ENCODE measurements around the gene SRCAP.
A peak's percentile ranks its signal among the peaks of the same experiment; 100 is the strongest.

Gene SRCAP

DNA sequence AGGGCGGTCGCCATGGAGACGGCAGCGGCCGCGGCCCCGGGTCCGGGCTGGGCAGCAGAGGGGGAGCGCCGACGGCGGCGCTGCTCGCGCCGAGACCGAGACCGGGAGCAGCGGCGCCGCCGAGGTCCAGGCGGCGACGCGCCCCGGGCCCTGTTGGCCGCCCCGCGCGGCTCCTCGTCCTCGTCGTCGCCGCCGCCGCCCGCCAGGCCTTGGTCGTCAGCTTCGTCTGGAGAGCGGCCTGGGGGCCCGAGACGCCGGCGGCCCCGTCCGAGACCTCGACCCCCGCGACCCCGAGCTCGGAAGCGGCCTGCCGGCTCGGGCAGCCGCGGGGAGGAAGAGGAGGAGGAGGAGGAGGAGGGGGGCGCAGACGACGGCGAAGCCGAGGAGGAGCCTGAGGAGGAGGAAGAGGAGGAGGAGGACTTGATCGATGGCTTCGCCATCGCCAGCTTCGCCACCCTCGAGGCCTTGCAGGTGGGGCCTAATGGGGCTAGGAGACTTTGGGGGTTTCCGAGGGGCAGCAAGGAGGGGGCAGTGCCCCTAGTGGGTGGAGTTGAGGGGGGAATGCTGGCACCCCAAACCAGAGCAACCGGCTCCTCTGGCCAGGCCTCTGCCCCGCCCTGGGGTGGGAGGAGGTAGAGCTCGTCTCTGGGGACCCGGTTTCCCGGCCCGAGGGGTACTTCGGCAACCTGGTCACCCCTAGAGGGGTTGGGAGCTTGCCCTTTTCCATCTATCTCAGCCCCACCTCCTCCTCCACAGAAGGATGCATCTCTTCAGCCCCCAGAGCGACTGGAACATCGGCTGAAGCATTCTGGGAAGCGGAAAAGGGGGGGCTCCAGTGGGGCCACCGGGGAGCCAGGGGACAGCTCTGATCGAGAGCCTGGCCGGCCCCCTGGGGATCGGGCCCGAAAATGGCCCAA, 39.2 kb upstream of the SRCAP start (continued):
- TF ChIP-seq, protein P1, sequence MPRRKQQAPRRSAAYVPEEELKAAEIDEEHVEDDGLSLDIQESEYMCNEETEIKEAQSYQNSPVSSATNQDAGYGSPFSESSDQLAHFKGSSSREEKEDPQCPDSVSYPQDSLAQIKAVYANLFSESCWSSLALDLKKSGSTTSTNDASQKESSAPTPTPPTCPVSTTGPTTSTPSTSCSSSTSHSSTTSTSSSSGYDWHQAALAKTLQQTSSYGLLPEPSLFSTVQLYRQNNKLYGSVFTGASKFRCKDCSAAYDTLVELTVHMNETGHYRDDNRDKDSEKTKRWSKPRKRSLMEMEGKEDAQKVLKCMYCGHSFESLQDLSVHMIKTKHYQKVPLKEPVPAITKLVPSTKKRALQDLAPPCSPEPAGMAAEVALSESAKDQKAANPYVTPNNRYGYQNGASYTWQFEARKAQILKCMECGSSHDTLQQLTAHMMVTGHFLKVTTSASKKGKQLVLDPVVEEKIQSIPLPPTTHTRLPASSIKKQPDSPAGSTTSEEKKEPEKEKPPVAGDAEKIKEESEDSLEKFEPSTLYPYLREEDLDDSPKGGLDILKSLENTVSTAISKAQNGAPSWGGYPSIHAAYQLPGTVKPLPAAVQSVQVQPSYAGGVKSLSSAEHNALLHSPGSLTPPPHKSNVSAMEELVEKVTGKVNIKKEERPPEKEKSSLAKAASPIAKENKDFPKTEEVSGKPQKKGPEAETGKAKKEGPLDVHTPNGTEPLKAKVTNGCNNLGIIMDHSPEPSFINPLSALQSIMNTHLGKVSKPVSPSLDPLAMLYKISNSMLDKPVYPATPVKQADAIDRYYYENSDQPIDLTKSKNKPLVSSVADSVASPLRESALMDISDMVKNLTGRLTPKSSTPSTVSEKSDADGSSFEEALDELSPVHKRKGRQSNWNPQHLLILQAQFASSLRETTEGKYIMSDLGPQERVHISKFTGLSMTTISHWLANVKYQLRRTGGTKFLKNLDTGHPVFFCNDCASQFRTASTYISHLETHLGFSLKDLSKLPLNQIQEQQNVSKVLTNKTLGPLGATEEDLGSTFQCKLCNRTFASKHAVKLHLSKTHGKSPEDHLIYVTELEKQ (tag by site-specific recombination; IDR thresholded peaks at IDR 0.05; ENCODE audit: borderline replicate concordance), result no peak
- peak; percentile 39; the same call in 1 of the 2 replicates for TF ChIP-seq ZEB2 (tag by site-specific recombination; IDR thresholded peaks at IDR 0.05)
- TF ChIP-seq, protein P2, sequence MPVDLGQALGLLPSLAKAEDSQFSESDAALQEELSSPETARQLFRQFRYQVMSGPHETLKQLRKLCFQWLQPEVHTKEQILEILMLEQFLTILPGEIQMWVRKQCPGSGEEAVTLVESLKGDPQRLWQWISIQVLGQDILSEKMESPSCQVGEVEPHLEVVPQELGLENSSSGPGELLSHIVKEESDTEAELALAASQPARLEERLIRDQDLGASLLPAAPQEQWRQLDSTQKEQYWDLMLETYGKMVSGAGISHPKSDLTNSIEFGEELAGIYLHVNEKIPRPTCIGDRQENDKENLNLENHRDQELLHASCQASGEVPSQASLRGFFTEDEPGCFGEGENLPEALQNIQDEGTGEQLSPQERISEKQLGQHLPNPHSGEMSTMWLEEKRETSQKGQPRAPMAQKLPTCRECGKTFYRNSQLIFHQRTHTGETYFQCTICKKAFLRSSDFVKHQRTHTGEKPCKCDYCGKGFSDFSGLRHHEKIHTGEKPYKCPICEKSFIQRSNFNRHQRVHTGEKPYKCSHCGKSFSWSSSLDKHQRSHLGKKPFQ (tag by site-specific recombination; IDR thresholded peaks at IDR 0.05), result no peak
- TF ChIP-seq ZNF341 (tag by site-specific recombination; IDR thresholded peaks at IDR 0.05; ENCODE audit: low read depth), result no peak
- no peak for TF ChIP-seq ZNF558 (tag by site-specific recombination; IDR thresholded peaks at IDR 0.05)
- no peak for TF ChIP-seq ZNF792 (tag by site-specific recombination; IDR thresholded peaks at IDR 0.05)
- no peak for TF ChIP-seq ZNF544 (tag by site-specific recombination; IDR thresholded peaks at IDR 0.05)
- TF ChIP-seq PRDM10 (tag by site-specific recombination; IDR thresholded peaks at IDR 0.05), result 0 out of 2 replicates have a peak, but pooled peaks have one; percentile 39
- TF ChIP-seq, protein P3, sequence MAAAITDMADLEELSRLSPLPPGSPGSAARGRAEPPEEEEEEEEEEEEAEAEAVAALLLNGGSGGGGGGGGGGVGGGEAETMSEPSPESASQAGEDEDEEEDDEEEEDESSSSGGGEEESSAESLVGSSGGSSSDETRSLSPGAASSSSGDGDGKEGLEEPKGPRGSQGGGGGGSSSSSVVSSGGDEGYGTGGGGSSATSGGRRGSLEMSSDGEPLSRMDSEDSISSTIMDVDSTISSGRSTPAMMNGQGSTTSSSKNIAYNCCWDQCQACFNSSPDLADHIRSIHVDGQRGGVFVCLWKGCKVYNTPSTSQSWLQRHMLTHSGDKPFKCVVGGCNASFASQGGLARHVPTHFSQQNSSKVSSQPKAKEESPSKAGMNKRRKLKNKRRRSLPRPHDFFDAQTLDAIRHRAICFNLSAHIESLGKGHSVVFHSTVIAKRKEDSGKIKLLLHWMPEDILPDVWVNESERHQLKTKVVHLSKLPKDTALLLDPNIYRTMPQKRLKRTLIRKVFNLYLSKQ (tag by site-specific recombination; IDR thresholded peaks at IDR 0.05; ENCODE audit: borderline replicate concordance), result no peak; the same call in 1 of the 2 replicates
- TF ChIP-seq GLIS1 (tag by site-specific recombination; IDR thresholded peaks at IDR 0.05), result peak; percentile 50
- peak; percentile 76 for TF ChIP-seq ZFP69B (tag by site-specific recombination; IDR thresholded peaks at IDR 0.05)
- peak; percentile 20; the same call in 1 of the 2 replicates for TF ChIP-seq SP7 (tag by site-specific recombination; IDR thresholded peaks at IDR 0.05)
- TF ChIP-seq, protein P4, sequence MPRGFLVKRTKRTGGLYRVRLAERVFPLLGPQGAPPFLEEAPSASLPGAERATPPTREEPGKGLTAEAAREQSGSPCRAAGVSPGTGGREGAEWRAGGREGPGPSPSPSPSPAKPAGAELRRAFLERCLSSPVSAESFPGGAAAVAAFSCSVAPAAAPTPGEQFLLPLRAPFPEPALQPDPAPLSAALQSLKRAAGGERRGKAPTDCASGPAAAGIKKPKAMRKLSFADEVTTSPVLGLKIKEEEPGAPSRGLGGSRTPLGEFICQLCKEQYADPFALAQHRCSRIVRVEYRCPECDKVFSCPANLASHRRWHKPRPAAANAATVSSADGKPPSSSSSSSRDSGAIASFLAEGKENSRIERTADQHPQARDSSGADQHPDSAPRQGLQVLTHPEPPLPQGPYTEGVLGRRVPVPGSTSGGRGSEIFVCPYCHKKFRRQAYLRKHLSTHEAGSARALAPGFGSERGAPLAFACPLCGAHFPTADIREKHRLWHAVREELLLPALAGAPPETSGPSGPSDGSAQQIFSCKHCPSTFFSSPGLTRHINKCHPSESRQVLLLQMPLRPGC (tag by site-specific recombination; IDR thresholded peaks at IDR 0.05), result peak; percentile 39; the same call in 1 of the 2 replicates
- TF ChIP-seq ZNF707 (tag by site-specific recombination; IDR thresholded peaks at IDR 0.05), result no peak
- TF ChIP-seq, protein P5, sequence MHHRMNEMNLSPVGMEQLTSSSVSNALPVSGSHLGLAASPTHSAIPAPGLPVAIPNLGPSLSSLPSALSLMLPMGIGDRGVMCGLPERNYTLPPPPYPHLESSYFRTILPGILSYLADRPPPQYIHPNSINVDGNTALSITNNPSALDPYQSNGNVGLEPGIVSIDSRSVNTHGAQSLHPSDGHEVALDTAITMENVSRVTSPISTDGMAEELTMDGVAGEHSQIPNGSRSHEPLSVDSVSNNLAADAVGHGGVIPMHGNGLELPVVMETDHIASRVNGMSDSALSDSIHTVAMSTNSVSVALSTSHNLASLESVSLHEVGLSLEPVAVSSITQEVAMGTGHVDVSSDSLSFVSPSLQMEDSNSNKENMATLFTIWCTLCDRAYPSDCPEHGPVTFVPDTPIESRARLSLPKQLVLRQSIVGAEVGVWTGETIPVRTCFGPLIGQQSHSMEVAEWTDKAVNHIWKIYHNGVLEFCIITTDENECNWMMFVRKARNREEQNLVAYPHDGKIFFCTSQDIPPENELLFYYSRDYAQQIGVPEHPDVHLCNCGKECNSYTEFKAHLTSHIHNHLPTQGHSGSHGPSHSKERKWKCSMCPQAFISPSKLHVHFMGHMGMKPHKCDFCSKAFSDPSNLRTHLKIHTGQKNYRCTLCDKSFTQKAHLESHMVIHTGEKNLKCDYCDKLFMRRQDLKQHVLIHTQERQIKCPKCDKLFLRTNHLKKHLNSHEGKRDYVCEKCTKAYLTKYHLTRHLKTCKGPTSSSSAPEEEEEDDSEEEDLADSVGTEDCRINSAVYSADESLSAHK (tag by site-specific recombination; IDR thresholded peaks at IDR 0.05), result no peak
- no peak for TF ChIP-seq ZNF785 (tag by site-specific recombination; IDR thresholded peaks at IDR 0.05)
- no peak for TF ChIP-seq SALL2 (tag by site-specific recombination; IDR thresholded peaks at IDR 0.05; ENCODE audit: borderline replicate concordance)
- no peak for TF ChIP-seq ELK4 (IDR thresholded peaks at IDR 0.05; ENCODE audit: borderline replicate concordance, low read depth, low read length)
- TF ChIP-seq, protein P6, sequence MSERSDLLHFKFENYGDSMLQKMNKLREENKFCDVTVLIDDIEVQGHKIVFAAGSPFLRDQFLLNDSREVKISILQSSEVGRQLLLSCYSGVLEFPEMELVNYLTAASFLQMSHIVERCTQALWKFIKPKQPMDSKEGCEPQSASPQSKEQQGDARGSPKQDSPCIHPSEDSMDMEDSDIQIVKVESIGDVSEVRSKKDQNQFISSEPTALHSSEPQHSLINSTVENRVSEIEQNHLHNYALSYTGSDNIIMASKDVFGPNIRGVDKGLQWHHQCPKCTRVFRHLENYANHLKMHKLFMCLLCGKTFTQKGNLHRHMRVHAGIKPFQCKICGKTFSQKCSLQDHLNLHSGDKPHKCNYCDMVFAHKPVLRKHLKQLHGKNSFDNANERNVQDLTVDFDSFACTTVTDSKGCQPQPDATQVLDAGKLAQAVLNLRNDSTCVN (tag by site-specific recombination; optimal IDR thresholded peaks at IDR 0.05), result peak; percentile 67

All from HEK293 (cell line).